Left colon (tissue), 2 donors: ENCODE results near the gene EFL1. TPM values are rescaled to one million over a fixed set of nuclear protein-coding genes. Genes with fewer than 3 reads are reported as not detected.

Experiments
- ATAC-seq: fragments of 200-7000 bp; cut with Tn5 transposase; one replicate; pipeline ENCODE4 v1.9.1; 2020; ENCODE audit warnings: mild to moderate bottlenecking, moderate library complexity
- DNase-seq, 2 donors: peaks; one replicate each; pipeline ENCODE4 v3.0.0-alpha.2; 2020
- intact Hi-C, 2 donors: fragments of 100-400 bp; cut with DNase I in 1 of 2; cut with micrococcal nuclease in 1 of 2; formaldehyde crosslinking; loops; one replicate each; pipeline versions ENCODE4 v1.11.2 to v1.14.0; 2022; cut with DNase I, micrococcal nuclease
- total RNA-seq, 2 donors: library from RNA; stranded (reverse); fragmentation: NEBNext Ultra II Directional; extraction: Animal tissue kit (Norgen Biotek cat#: 25700); gene quantifications; one replicate each; pipeline ENCODE4 v1.2.1, GENCODE V29; 2021
- donor health status: DM: no; HTN: no; CAD: no.
- donor health status: DM: yes; HTN: yes; CAD: no.

Gene EFL1
- total RNA-seq, 2 donors from 2014 or later: 32.2 to 48.0 TPM

- intact Hi-C loops: no loop called here
- ATAC-seq (no peak), DNase-seq (no peak)
These were observed 85.1 kb downstream of the EFL1 start for GRCh38 chr15:82177291-82178010.

GRCh38 chr15:82176542-82176941 lies 86.0 kb downstream of the EFL1 start:
- ATAC-seq (no peak), DNase-seq (no peak)
- intact Hi-C loops: no loop called here

DNA sequence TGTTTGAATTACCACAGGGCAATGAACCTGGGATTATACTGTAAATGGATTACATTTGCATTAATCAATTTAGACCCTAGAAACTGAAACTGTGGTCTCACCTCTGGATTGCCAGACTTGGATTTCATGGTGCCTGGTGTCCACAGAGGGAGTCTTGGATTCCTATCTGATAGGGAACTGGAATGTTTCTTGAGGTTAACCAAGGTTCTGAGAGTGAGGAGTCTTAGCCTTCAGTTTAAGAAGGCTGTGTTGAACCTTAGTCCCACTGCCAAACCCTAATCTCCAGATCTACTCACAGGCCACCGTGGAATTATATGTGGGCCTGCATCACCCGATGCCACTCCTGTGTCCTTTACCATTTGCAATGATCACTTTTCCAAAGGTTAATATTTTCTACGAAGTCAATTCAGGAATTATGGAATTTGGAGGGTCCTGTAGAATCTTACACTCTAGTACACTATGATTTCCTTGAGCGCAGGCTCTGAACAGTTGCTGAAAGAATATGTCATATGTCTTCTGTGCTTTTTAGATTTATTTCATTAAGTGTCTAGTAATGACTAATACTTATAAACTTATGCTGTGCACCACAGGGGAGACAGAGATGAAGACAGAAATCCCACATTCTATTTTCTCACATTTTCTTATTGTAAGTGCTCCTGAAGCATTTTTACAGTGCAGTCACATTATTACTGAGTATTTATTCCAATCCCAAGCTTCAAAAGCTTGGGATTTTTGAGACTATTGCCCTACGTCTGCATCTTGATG lies 87.9 kb downstream of the EFL1 start:
- intact Hi-C loops: no loop called here
- ATAC-seq: no peak
- DNase-seq: no peak

DNA sequence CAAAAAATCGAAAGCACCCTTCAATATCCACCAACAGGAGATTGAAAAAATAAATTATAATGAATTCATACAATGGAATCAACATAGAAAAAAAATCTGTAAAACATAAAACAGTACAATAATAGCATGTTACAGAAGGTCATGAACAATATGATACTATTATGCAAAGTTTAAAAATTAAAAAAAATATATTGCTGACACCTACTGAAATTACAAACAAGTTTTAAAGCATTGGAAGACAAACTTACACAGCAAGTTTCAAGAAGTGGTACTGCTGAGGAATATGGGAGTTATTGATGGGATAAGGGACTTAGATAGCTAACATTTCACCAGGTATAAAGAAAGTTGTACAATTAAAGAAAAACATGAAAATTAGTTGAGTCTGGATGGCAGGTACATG lies 89.4 kb downstream of the EFL1 start:
- DNase-seq (no peak), ATAC-seq (no peak)
- intact Hi-C loops: no loop called here

- intact Hi-C loops: no loop called here
- no peak for ATAC-seq
- DNase-seq: no peak
These were observed 90.0 kb downstream of the EFL1 start for GRCh38 chr15:82172506-82172905.

GRCh38 chr15:82168757-82169156 lies 93.8 kb downstream of the EFL1 start:
- no peak for ATAC-seq
- no peak for DNase-seq
- intact Hi-C loops: no loop called here

GRCh38 chr15:82168296-82168695 lies 94.2 kb downstream of the EFL1 start:
- ATAC-seq (no peak), DNase-seq (no peak)
- intact Hi-C loops: no loop called here

DNA sequence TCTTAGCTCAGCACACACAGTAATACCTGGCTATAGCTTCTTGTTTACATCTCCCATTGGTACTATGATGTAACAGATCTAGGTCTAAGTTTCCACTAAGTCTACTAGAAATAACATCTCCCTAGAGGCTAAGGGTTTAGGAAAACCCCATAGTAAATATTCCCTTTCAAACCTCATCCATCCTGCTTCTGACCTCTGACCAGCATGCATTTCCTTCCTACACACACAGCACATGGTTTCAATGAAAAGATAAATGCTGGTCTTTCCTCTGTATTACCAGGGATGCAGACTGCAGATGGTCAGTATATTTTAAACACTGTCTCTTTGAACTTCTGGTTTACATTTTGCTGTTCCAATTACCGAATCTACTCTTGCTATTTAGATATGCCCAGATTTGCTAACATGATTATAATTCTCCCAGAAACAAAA lies 96.6 kb downstream of the EFL1 start:
- intact Hi-C loops: no loop called here
- ATAC-seq: no peak
- DNase-seq: no peak

DNA sequence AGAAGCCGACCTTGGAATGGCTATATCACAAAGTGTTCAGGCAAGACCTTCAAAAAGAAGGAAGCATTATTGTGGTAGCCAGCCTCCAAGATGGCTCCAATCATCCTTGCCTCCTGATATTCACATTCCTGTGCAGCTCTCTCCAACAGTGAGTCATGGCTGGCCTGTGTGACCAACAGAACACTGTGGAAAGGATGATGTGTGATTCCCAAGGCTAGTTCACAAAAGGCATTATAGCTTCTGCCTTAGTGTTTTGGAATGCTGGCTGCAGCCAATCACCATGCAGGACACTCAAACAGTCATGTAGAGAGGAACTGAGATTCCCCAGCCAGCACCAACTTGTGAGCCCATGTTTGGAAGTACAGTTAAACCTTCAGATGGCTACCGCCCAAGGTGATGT lies 102.6 kb downstream of the EFL1 start:
- intact Hi-C loops: no loop called here
- ATAC-seq (no peak), DNase-seq (no peak)

GRCh38 chr15:82158811-82159210 lies 103.7 kb downstream of the EFL1 start:
- DNase-seq (no peak), ATAC-seq (peak; percentile 25)
- intact Hi-C loops: no loop called here

- intact Hi-C loops: no loop called here
- DNase-seq (no peak), ATAC-seq (no peak)
These were observed 111.9 kb downstream of the EFL1 start for GRCh38 chr15:82150645-82151044.

- ATAC-seq (no peak), DNase-seq (no peak)
- intact Hi-C loops: no loop called here
These were observed 115.5 kb downstream of the EFL1 start for GRCh38 chr15:82146990-82147461.

DNA sequence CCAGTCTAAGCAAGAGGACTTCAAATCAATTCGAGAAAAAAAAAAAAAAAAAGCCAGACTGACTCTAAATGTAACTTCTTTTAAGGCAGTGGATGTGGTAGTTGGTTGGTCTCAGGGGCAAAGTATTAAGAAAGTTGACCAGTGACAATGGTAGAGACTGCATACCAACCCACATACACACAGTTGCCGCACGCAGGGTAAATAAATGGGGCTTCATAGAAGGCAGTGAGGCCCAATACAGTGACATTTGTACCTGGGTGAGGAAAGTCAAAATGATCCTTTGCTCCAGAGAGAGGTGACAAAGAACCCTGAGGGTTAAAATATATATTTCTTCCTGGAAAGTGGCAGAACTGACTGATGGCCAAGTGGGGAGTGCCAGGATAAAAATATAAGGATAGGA lies 116.0 kb downstream of the EFL1 start:
- ATAC-seq (no peak), DNase-seq (no peak)
- intact Hi-C loops: no loop called here

DNA sequence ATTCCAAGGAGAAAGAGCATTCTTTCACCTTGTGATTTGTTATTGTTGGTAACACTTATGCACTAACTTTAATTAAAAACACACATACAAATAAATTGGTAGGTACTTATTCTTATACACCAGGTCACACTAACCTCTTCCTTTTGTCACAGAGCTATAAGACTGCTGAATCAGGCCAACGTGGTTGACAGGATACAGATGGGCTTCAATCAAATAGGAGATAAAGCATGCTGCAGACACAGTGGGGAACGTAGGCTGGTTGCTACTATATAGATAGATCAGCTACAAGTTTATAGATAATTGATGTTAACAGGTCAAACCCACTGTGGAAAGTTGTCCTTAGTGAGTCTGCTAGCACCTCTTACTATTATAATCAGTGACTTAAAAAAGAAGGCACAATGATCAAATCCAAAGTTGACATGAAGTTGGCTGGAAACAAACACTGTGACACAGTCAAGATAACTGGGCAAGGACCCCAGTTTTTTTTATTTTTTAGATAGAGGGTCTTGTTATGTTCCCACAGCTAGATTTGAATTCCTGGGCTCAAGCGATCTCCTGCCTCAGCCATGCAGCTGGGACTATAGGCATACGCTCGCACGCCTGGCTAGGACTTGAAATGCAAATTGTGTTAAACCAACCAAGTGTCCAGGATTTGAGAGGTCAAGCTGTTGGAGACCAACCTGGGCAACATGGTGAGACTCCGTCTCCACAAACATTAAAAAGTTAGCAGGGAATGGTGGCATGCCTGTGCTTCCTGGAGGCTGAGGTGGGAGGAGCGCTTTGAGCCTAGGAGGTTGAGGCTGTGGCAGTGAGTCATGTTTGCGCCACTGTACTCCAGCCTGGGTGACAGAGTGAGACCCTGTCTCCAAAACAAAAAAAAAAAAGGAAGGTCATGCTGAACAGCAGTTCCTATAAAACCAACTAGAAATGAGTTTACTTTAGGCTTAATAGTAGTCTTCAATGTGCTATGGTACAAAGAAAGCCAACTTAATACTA lies 118.8 kb downstream of the EFL1 start:
- intact Hi-C loops: no loop called here
- ATAC-seq (no peak), DNase-seq (no peak)

- DNase-seq: no peak
- intact Hi-C loops: no loop called here
- no peak for ATAC-seq
These were observed 121.6 kb downstream of the EFL1 start for GRCh38 chr15:82140886-82141285.

GRCh38 chr15:82139823-82140268 lies 122.7 kb downstream of the EFL1 start:
- ATAC-seq (no peak), DNase-seq (no peak)
- intact Hi-C loops: no loop called here

DNA sequence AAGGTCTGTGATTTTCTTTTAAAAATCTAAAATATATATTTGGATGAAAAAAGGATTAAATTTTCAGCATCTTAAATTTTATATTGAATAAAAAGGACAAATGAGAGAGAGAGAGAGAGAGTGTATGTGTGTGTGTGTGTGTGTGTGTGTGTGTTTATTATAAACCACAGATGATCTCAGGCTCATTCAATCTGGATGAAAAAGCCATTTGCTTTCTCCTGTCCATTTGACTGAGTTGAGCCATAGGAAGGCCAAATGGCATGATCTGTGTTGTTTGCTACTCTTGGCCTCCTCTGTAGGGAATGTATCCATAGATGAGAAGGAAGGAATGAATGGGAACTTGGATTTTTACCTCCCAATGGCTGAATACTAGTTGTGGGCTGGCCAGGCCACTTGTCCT lies 124.2 kb downstream of the EFL1 start:
- DNase-seq (no peak), ATAC-seq (no peak)
- intact Hi-C loops: no loop called here

DNA sequence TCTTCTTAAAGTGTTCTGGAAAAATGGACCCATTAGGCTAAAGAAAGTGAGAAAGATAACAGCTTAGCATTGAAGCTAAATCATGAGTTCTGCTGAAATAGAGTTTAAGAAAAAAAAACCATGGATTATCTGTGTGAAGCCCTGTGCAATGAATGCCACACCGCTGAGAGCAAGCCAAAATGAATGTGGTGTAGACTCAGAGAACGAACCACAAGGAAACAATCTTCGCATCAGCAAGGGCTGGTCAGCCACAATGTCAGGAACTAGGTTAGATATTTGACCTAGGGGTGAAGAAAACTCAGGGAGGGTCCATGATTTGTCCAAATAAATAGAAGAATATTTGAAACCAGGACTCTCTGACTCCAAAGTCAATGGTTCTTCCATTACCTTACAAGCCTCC lies 125.3 kb downstream of the EFL1 start:
- no peak for ATAC-seq
- intact Hi-C loops: no loop called here
- DNase-seq: no peak

DNA sequence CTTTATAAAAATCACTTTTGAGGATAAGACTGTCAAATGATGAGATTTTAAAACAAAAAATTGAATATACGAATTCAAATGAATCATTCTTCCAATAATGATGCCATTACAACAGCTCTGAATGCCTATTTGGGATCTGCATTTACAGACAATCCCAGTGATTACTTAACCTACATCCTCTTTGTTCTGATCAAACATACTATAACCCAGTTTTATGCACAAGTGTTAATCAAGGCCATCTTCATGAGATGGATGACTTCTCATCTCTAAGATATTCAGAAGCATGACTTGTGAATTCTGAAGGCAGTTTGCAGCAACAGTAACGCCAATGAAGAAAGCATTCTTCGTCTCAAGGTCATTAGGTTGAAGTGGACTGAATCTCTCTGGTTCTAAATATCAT lies 126.4 kb downstream of the EFL1 start:
- DNase-seq (no peak), ATAC-seq (no peak)
- intact Hi-C loops: no loop called here
